ENCODE results near the gene PTPRCAP. TPM values are rescaled to one million over a fixed set of nuclear protein-coding genes. Genes with fewer than 3 reads are reported as not detected.
A peak's percentile ranks its signal among the peaks of the same experiment; 100 is the strongest.

Gene PTPRCAP
- total and polyA plus RNA-seq, 9 of the 15 experiments (the other 6 are each of a cell fraction or from before 2014, with no cell fraction given) = 0.22 to 2.0 (median 1.1) TPM; not detected in 4

DNA sequence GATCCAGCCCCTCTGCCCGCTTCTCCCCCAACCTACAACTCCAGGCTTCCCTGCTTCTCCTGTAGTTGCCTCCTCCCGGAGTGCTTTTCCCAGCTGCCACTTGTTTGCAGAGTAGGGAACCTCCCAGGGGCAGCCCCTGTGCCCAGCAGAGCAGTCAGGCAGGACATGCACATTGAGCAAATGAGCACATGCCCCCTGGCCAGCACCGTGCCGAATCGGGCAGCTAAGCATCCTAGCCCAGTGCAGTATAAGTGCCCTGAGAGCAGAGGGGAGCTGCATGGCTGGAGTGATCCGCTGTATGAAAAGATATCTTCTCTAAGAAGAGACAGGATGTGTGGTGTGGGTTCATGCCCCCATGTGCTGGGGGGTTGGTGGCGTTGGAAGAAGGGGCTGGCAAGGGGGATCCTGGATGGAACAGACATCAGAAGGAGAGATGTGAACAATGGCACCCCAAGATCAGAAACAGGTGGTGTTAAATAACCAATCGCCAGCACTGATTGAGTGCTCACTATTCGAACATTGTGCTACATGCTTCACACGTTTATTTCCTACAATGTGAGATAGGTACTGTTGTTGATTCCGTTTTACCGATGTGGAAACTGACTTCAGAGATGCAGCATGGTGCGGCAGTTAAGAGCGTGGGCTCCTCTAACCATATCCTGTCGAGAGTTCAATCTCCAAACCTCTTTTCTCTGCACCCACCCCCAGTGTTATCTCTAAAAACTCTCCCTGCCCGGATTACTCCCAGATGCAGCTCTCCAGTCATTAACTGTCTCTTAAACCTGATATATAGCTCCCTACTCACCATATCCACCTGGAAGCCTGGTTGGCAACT is 46.6 kb upstream of the PTPRCAP start:
- Histone ChIP-seq H2AFZ (ENCODE audit: low read depth, low read length) (no peak overlapping the region), H3K4me3 (peak overlapping the region; percentile 49), H3K9me3 (replicated peaks; ENCODE audit: control insufficient read depth, insufficient read depth, low read depth, low read length) (no peaks in the 10 kb centered on the region), H3K9ac (ENCODE audit: insufficient read depth in 1 of 2, low read depth in 2 of 2, low read length in 2 of 2) (peak overlapping the region; percentile 61 to 85; a peak in 3 of 4 replicates), H3K9me1 (ENCODE audit: control insufficient read depth, insufficient read depth, low read length) (no peaks in the 10 kb centered on the region), H3K4me2 (ENCODE audit: insufficient read depth, low read length) (peak overlapping the region; percentile 78), H3K27me3 (ENCODE audit: control insufficient read depth in 2 of 2, insufficient read depth in 2 of 2, low read length in 2 of 2) (no peaks in the 10 kb centered on the region), H3K27ac (ENCODE audit: extremely low read depth, low read depth, low read length) (peak overlapping the region; percentile 73; the same call in 1 of the 3 replicates), H3K36me3 (ENCODE audit: control insufficient read depth, insufficient read depth, low read length) (peaks cover 18% of the 10 kb centered on the region; the same call in 1 of the 3 replicates), H4K20me1 (replicated peaks; ENCODE audit: control insufficient read depth, insufficient read depth, low read length) (no peaks in the 10 kb centered on the region), H3K79me2 (ENCODE audit: control insufficient read depth, insufficient read depth, low read length) (peaks cover 34% of the 10 kb centered on the region), H3K4me1 (replicated peaks in 1 of 2; ENCODE audit: control insufficient read depth in 2 of 2, insufficient read depth in 2 of 2, low read length in 2 of 2) (peaks cover 28 to 57% of the 10 kb centered on the region in 2 experiments)
- intact Hi-C loops (cut with micrococcal nuclease) = loop anchor here (5.0 kb wide), 1 partner anchor 82 kb away; the partner anchor contains the start of genes PPP1CA and TBC1D10C
- in situ Hi-C loops (cut with MboI) = no loop called here
- ATAC-seq (no peak), FAIRE-seq (peak; percentile 78), DNase-seq (ENCODE audit: extremely low read depth in 1 of 4, low spot score in 3 of 4) (peak in 2 of 4 experiments; percentile 52 to 56)
- ChIA-PET POLR2A (interaction anchor here (0.5 to 0.6 kb wide), 2 partner anchors 122 to 828 kb away, joined by 3 read pairs; no protein-coding TSS in a partner anchor), CTCF (ENCODE audit: low intra/inter-chr PET ratio) (no interaction called here)
- BruUV-seq (replicated peaks) = no TSS peak
- WGBS (ENCODE audit: insufficient coverage, low coverage, missing lambda C conversion rate) = 32% methylated on average over 16 of the region's 16 CpGs
- TF ChIP-seq MTF1 (CRISPR knock-in tag; IDR thresholded peaks at IDR 0.05; ENCODE audit: borderline replicate concordance) (no peak), ZC3H8 (IDR thresholded peaks at IDR 0.05) (no peak), NR1H2 (CRISPR knock-in tag; IDR thresholded peaks at IDR 0.05) (no peak), KLF1 (tag; IDR thresholded peaks at IDR 0.05) (no peak), THRAP3 (IDR thresholded peaks at IDR 0.05; ENCODE audit: borderline replicate concordance) (no peak), TRIM28 (IDR thresholded peaks at IDR 0.05) (no peak), E2F3 (CRISPR knock-in tag; IDR thresholded peaks at IDR 0.05) (no peak), KDM5B (IDR thresholded peaks at IDR 0.05; ENCODE audit: insufficient replicate concordance, low read depth, low read length) (peak; percentile 12), RBFOX2 (IDR thresholded peaks at IDR 0.05; ENCODE audit: low read depth, low read length) (no peak), ZNF324 (CRISPR knock-in tag; IDR thresholded peaks at IDR 0.05) (no peak)
- TF ChIP-seq, protein P1, sequence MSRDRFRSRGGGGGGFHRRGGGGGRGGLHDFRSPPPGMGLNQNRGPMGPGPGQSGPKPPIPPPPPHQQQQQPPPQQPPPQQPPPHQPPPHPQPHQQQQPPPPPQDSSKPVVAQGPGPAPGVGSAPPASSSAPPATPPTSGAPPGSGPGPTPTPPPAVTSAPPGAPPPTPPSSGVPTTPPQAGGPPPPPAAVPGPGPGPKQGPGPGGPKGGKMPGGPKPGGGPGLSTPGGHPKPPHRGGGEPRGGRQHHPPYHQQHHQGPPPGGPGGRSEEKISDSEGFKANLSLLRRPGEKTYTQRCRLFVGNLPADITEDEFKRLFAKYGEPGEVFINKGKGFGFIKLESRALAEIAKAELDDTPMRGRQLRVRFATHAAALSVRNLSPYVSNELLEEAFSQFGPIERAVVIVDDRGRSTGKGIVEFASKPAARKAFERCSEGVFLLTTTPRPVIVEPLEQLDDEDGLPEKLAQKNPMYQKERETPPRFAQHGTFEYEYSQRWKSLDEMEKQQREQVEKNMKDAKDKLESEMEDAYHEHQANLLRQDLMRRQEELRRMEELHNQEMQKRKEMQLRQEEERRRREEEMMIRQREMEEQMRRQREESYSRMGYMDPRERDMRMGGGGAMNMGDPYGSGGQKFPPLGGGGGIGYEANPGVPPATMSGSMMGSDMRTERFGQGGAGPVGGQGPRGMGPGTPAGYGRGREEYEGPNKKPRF (IDR thresholded peaks at IDR 0.05; ENCODE audit: low read depth, low read length) = no peak
- TF ChIP-seq, protein P2, sequence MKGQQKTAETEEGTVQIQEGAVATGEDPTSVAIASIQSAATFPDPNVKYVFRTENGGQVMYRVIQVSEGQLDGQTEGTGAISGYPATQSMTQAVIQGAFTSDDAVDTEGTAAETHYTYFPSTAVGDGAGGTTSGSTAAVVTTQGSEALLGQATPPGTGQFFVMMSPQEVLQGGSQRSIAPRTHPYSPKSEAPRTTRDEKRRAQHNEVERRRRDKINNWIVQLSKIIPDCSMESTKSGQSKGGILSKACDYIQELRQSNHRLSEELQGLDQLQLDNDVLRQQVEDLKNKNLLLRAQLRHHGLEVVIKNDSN (CRISPR knock-in tag; IDR thresholded peaks at IDR 0.05) = 0 out of 2 replicates have a peak, but pooled peaks have one; percentile 22
- TF ChIP-seq, protein P3, sequence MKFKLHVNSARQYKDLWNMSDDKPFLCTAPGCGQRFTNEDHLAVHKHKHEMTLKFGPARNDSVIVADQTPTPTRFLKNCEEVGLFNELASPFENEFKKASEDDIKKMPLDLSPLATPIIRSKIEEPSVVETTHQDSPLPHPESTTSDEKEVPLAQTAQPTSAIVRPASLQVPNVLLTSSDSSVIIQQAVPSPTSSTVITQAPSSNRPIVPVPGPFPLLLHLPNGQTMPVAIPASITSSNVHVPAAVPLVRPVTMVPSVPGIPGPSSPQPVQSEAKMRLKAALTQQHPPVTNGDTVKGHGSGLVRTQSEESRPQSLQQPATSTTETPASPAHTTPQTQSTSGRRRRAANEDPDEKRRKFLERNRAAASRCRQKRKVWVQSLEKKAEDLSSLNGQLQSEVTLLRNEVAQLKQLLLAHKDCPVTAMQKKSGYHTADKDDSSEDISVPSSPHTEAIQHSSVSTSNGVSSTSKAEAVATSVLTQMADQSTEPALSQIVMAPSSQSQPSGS (CRISPR knock-in tag; IDR thresholded peaks at IDR 0.05) = no peak
